ENCODE measurements around the gene ZDHHC19.

DNA sequence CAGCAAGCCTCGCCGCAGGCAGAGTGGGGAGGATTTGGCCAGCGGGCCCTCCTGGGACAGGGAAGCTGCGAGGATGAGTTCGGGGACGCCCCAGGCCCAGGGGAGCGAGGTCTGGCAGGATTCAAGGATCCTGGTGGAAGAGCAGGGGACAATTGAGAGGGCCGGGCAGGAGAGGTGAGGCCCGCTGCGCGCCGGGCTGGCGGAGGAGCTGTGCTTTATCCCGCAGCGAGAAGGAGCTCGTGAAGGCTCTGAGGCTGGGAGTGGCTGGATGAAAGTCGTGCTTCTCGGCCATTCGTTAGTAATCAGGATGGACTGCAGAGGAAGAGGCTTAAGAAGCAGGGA lies 8.7 kb upstream of the ZDHHC19 start:
- TF ChIP-seq, protein P1, sequence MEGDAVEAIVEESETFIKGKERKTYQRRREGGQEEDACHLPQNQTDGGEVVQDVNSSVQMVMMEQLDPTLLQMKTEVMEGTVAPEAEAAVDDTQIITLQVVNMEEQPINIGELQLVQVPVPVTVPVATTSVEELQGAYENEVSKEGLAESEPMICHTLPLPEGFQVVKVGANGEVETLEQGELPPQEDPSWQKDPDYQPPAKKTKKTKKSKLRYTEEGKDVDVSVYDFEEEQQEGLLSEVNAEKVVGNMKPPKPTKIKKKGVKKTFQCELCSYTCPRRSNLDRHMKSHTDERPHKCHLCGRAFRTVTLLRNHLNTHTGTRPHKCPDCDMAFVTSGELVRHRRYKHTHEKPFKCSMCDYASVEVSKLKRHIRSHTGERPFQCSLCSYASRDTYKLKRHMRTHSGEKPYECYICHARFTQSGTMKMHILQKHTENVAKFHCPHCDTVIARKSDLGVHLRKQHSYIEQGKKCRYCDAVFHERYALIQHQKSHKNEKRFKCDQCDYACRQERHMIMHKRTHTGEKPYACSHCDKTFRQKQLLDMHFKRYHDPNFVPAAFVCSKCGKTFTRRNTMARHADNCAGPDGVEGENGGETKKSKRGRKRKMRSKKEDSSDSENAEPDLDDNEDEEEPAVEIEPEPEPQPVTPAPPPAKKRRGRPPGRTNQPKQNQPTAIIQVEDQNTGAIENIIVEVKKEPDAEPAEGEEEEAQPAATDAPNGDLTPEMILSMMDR (IDR thresholded peaks at IDR 0.05): no peak
- TF ChIP-seq ZFX (IDR thresholded peaks at IDR 0.05; ENCODE audit: borderline replicate concordance): no peak
